A673 (cell line): ENCODE measurements around the gene LPP. TPM values are rescaled to one million over a fixed set of nuclear protein-coding genes. Genes with fewer than 3 reads are reported as not detected.

ENCODE experiments used
- BruUV-seq: library from RNA; stranded (reverse); fragments of 400-500 nt; replicated peaks from 2 replicates; lab custom pipeline; 2021; lab: Mats Ljungman, UMichigan
- CTCF ChIA-PET: fragments of 300-600 bp; sonication (Branson Sonifier 250); formaldehyde crosslinking; loops from one replicate; lab custom pipeline; 2022; ENCODE audit warnings: antibody characterized with exemption; lab: Charles Lee
- POLR2A ChIA-PET: fragments of 300-600 bp; sonication (Branson Sonifier 250); formaldehyde crosslinking; loops from one replicate; lab custom pipeline; 2022; ENCODE audit warnings: antibody characterized with exemption; ENCODE audit not compliant: low non-redundant PET; lab: Charles Lee
- DNase-seq: peaks from one replicate; pipeline ENCODE4 v3.0.0-alpha.2; 2015; ENCODE audit warnings: low spot score
- H3K27ac ChIP-seq: fragments of 200-600 bp; sonication (generic); 2 replicates; pipeline ENCODE4 v1.5.1; 2016; ENCODE audit warnings: mixed run types, low read depth, mild to moderate bottlenecking, mixed read lengths, antibody characterized with exemption, low read length; ENCODE audit not compliant: poor library complexity, severe bottlenecking
- H3K27me3 ChIP-seq: fragments of 200-600 bp; sonication (generic); replicated peaks from 2 replicates; pipeline ENCODE4 v1.6.1; 2017; ENCODE audit warnings: mixed run types, low read depth, mild to moderate bottlenecking, mixed read lengths, antibody characterized with exemption, low read length; ENCODE audit not compliant: insufficient read depth, poor library complexity
- H3K36me3 ChIP-seq: fragments of 200-600 bp; sonication (generic); 2 replicates; pipeline ENCODE4 v1.6.1; 2016; ENCODE audit warnings: mixed run types, mild to moderate bottlenecking, mixed read lengths, antibody characterized with exemption, low read length; ENCODE audit not compliant: insufficient read depth, poor library complexity, severe bottlenecking
- H3K4me1 ChIP-seq: fragments of 200-600 bp; sonication (generic); 2 replicates; pipeline ENCODE4 v1.6.1; 2017; ENCODE audit warnings: mixed run types, mild to moderate bottlenecking, mixed read lengths, antibody characterized with exemption, low read length; ENCODE audit not compliant: insufficient read depth, poor library complexity, severe bottlenecking
- H3K4me3 ChIP-seq: fragments of 200-600 bp; sonication (generic); 2 replicates; pipeline ENCODE4 v1.5.1; 2016; ENCODE audit warnings: low read depth, mixed run types, mild to moderate bottlenecking, mixed read lengths, low read length; ENCODE audit not compliant: poor library complexity, severe bottlenecking
- H3K9me3 ChIP-seq: fragments of 200-600 bp; sonication (generic); 2 replicates; pipeline ENCODE4 v1.6.1; 2016; ENCODE audit warnings: mixed run types, low read depth, mild to moderate bottlenecking, mixed read lengths, antibody characterized with exemption, low read length; ENCODE audit not compliant: poor library complexity, severe bottlenecking
- EZH2 ChIP-seq: fragments of 200-600 bp; sonication (generic); IDR thresholded peaks from 2 replicates; pipeline ENCODE4 v1.6.1; 2017; ENCODE audit warnings: borderline replicate concordance, low read depth, mild to moderate bottlenecking, mixed read lengths, antibody characterized with exemption, low read length; ENCODE audit not compliant: poor library complexity, severe bottlenecking
- intact Hi-C: fragments of 100-400 bp; cut with micrococcal nuclease; formaldehyde crosslinking; loops from one replicate; pipeline ENCODE4 v1.10.0; 2022; ENCODE audit not compliant: unreplicated experiment
- total RNA-seq: library from RNA; stranded (reverse); gene quantifications from 2 replicates; pipeline ENCODE4 v1.2.3, GENCODE V29; 2021
- TF ChIP-seq, protein P1 (sequence below): fragments of 300-800, 200-600 bp; sonication (generic); conservative IDR thresholded peaks from 2 replicates; pipeline ENCODE4 v1.5.1; 2017; ENCODE audit warnings: low read depth, mild to moderate bottlenecking, antibody characterized with exemption, low read length, moderate library complexity, mixed read lengths

The LPP gene
- total RNA-seq, 1 experiment from 2014 or later: 39.7 TPM

DNA sequence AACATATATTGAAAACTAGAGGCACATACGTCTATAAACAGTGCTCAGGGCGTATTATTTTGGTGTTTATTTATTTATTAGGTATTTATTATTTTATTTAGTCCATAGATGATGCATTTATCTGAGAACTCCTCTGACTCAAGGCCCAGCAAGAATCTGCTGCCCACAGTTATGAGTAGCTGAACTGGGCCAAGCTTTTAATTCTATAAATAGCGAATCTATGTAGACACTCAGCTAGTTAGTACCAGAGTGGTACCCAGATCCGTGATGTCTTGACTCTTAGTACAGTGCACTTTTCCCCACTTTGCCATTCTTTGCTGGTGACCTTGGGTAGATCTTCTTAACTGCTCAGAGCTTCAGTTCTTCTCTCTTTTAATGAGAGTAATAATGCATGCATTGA lies 647.4 kb downstream of the LPP start:
- no TSS peak for BruUV-seq
- CTCF ChIA-PET: no interaction called here

DNA sequence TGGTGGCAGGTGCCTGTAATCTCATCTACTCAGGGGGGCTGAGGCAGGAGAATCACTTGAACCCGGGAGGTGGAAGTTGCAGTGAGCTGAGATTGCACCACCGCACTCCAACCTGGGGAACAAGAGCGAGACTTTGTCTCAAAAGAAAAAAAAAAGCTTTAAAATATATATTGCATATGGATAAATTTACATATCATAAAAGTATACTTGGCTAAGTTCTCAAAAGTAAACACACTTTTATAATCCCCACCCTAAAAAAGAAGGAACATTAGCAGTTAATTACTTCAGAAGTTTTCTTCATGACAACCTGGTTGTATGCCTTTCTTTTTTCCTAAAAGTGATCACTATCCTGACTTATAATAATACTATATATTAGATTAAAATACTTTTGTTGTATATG lies 648.7 kb downstream of the LPP start:
- no peaks in the 10 kb centered on the region for H3K27me3 ChIP-seq
- H3K4me3 ChIP-seq: no peak overlapping the region
- POLR2A ChIA-PET: no interaction called here
- H3K4me1 ChIP-seq: peaks cover 4% of the 10 kb centered on the region
- CTCF ChIA-PET: no interaction called here
- H3K27ac ChIP-seq: no peak overlapping the region
- no TSS peak for BruUV-seq
- intact Hi-C loops: no loop called here
- no peaks in the 10 kb centered on the region for H3K36me3 ChIP-seq
- TF ChIP-seq, protein P1, sequence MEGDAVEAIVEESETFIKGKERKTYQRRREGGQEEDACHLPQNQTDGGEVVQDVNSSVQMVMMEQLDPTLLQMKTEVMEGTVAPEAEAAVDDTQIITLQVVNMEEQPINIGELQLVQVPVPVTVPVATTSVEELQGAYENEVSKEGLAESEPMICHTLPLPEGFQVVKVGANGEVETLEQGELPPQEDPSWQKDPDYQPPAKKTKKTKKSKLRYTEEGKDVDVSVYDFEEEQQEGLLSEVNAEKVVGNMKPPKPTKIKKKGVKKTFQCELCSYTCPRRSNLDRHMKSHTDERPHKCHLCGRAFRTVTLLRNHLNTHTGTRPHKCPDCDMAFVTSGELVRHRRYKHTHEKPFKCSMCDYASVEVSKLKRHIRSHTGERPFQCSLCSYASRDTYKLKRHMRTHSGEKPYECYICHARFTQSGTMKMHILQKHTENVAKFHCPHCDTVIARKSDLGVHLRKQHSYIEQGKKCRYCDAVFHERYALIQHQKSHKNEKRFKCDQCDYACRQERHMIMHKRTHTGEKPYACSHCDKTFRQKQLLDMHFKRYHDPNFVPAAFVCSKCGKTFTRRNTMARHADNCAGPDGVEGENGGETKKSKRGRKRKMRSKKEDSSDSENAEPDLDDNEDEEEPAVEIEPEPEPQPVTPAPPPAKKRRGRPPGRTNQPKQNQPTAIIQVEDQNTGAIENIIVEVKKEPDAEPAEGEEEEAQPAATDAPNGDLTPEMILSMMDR: no peak
- TF ChIP-seq EZH2: no peak
- H3K9me3 ChIP-seq: peaks cover 12% of the 10 kb centered on the region
- DNase-seq: no peak

More for the DNA sequence above, 647.4 kb downstream of the LPP start:
- no peaks in the 10 kb centered on the region for H3K36me3 ChIP-seq
- H3K4me3 ChIP-seq: no peak overlapping the region
- no peak for DNase-seq
- TF ChIP-seq, protein P1: no peak
- TF ChIP-seq EZH2: no peak
- no peaks in the 10 kb centered on the region for H3K9me3 ChIP-seq
- intact Hi-C loops: no loop called here
- no peak overlapping the region for H3K27ac ChIP-seq
- POLR2A ChIA-PET: no interaction called here
- H3K27me3 ChIP-seq: no peaks in the 10 kb centered on the region
- H3K4me1 ChIP-seq: peaks cover 4% of the 10 kb centered on the region

DNA sequence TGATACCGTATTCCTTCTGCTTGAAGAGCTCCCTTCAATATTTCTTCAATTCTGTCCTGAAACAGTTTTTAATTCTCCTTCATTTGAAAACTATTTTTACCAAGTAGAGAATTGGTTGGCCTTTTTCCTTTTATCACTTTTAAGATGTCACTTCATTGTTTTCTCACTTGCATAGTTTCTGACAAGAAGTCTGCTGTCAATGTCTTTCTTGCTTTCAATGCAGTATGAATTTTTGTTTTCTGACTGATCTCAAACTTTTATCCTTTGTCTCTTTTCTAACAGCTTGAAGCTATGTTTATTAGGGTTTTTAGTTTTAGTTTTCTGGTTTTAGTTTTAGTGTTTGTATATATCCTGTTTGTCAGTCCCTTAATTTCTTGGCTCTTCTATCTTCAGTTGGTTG lies 653.0 kb downstream of the LPP start:
- POLR2A ChIA-PET: no interaction called here
- CTCF ChIA-PET: no interaction called here
- intact Hi-C loops: no loop called here

More for the DNA sequence above, 653.0 kb downstream of the LPP start:
- no peaks in the 10 kb centered on the region for H3K36me3 ChIP-seq
- no TSS peak for BruUV-seq
- H3K9me3 ChIP-seq: peaks cover 21% of the 10 kb centered on the region
- TF ChIP-seq, protein P1: no peak
- TF ChIP-seq EZH2: no peak
- H3K27me3 ChIP-seq: no peaks in the 10 kb centered on the region
- no peaks in the 10 kb centered on the region for H3K4me1 ChIP-seq
- H3K27ac ChIP-seq: no peak overlapping the region
- H3K4me3 ChIP-seq: no peak overlapping the region
- no peak for DNase-seq
